Measurements from ENCODE around the gene PAM16. TPM values are rescaled to one million over a fixed set of nuclear protein-coding genes. Genes with fewer than 3 reads are reported as not detected.

The PAM16 gene
- total and polyA plus RNA-seq, 4 donors, result 14.0 to 70.5 (median 29.6) TPM

DNA sequence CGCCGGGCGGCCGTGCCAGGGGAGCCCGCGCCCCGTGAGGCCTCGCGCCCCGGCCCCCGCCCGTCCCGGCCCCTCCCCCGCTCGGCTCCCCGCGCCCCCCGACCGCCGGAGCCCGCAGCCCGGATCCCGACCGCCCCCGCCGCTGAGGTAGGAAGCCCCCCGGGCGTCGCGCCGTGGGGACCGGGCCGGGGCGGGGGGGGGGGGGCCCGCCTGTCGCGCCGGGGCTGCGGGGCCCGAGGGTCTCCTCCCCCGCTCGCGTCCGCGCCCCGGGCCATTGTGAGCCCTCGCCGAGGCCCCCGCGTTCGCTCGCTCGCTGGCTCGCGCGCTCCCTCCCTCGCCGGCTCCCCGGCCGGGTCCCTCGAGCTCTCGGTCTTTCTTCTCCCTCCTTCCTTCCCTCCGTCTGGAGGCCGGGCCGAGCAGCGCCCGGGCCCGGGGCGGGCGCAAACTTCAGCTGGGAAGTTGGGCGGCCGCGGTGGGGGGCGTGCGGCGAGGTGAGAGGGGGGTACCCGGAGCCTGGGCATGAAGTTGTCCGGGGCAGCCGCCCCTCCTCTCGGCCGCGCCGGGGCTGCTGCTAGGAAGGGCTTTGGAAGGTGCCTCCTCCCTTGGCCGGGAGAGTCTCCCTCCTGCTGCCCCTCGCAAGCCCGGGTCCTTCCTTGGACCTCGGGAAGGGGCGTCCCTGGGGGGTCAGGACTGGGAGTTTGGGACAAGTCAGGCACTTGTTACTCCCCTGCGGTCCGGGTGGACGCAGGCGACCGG is 34.8 kb downstream of the PAM16 start:
- Histone ChIP-seq H3K4me3 (ENCODE audit: low read depth in 1 of 3, low read length in 3 of 3) (peak overlapping the region in 2 of 3 donors; percentile 39 to 61), H3K9me3 (ENCODE audit: control insufficient read depth in 4 of 4, low read length in 3 of 4) (no peaks in the 10 kb centered on the region), H3K9ac (ENCODE audit: low read depth in 1 of 2, low read length in 2 of 2) (no peak overlapping the region), H3K27me3 (ENCODE audit: control insufficient read depth in 4 of 4, insufficient read depth in 4 of 4, low read length in 3 of 4) (peaks cover 0 to 4% (median 0%) of the 10 kb centered on the region in 4 donors), H3K4me1 (ENCODE audit: control insufficient read depth in 4 of 4, insufficient read depth in 4 of 4, low read length in 3 of 4) (peaks cover 10 to 42% (median 28%) of the 10 kb centered on the region in 4 donors), H3K36me3 (ENCODE audit: control insufficient read depth in 4 of 4, insufficient read depth in 3 of 4, low read depth in 1 of 4, low read length in 3 of 4) (no peaks in the 10 kb centered on the region), H3K27ac (ENCODE audit: low read depth in 1 of 2, low read length in 2 of 2) (peak overlapping the region; percentile 42 to 64)
- WGBS, result 3% methylated on average over 92 of the region's 93 CpGs
- DNase-seq (ENCODE audit: low spot score), result no peak
- TF ChIP-seq CTCF (IDR thresholded peaks at IDR 0.05; ENCODE audit: low read depth, low read length, missing input control), result no peak
- TF ChIP-seq SP1 (IDR thresholded peaks at IDR 0.05), result no peak
- TF ChIP-seq HNF4G (IDR thresholded peaks at IDR 0.05), result no peak
- no peak for TF ChIP-seq JUND (IDR thresholded peaks at IDR 0.05)
- no peak for TF ChIP-seq TAF1 (conservative IDR thresholded peaks at IDR 0.05)
- TF ChIP-seq GABPA (IDR thresholded peaks at IDR 0.05 in 1 of 2, conservative IDR thresholded peaks at IDR 0.05 in 1 of 2), result no peak
- no peak for TF ChIP-seq EGR1 (IDR thresholded peaks at IDR 0.05; ENCODE audit: low read depth in 2 of 2)
- TF ChIP-seq, protein P1, sequence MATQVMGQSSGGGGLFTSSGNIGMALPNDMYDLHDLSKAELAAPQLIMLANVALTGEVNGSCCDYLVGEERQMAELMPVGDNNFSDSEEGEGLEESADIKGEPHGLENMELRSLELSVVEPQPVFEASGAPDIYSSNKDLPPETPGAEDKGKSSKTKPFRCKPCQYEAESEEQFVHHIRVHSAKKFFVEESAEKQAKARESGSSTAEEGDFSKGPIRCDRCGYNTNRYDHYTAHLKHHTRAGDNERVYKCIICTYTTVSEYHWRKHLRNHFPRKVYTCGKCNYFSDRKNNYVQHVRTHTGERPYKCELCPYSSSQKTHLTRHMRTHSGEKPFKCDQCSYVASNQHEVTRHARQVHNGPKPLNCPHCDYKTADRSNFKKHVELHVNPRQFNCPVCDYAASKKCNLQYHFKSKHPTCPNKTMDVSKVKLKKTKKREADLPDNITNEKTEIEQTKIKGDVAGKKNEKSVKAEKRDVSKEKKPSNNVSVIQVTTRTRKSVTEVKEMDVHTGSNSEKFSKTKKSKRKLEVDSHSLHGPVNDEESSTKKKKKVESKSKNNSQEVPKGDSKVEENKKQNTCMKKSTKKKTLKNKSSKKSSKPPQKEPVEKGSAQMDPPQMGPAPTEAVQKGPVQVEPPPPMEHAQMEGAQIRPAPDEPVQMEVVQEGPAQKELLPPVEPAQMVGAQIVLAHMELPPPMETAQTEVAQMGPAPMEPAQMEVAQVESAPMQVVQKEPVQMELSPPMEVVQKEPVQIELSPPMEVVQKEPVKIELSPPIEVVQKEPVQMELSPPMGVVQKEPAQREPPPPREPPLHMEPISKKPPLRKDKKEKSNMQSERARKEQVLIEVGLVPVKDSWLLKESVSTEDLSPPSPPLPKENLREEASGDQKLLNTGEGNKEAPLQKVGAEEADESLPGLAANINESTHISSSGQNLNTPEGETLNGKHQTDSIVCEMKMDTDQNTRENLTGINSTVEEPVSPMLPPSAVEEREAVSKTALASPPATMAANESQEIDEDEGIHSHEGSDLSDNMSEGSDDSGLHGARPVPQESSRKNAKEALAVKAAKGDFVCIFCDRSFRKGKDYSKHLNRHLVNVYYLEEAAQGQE (IDR thresholded peaks at IDR 0.05), result no peak
- no peak for TF ChIP-seq MAX (IDR thresholded peaks at IDR 0.05)
- TF ChIP-seq HNF4A (conservative IDR thresholded peaks at IDR 0.05), result no peak
- no peak for TF ChIP-seq FOXA2 (IDR thresholded peaks at IDR 0.05)
- TF ChIP-seq, protein P2, sequence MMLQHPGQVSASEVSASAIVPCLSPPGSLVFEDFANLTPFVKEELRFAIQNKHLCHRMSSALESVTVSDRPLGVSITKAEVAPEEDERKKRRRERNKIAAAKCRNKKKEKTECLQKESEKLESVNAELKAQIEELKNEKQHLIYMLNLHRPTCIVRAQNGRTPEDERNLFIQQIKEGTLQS (IDR thresholded peaks at IDR 0.05), result no peak
- no peak for TF ChIP-seq NR2F2 (IDR thresholded peaks at IDR 0.05)
- no peak for TF ChIP-seq FOXA1 (IDR thresholded peaks at IDR 0.05)
- no peak for TF ChIP-seq YY1 (IDR thresholded peaks at IDR 0.05)
- no peak for TF ChIP-seq RXRA (IDR thresholded peaks at IDR 0.05)
